ENCODE results near the gene KHK.

Gene KHK

DNA sequence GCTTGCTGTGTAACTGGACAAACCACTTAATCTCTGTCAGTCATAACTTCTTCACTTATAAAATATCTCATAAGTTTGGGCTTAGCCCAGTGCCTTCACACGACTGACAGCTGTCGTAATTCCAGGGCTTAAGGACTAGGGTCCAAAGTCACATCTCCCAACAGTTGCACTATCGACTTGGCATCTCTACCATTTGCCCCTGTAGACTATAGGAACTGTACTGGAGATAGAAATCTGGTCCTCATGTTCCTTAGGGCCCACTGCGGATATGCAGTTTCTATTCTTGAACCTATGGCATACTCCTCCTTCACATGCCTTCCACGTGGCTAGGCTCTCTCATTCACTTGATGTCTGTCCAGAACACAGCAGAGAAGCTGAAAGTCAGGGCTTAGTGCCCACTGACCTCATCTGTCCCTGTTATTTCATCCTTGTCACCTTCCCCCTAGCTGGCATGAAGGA lies 39.7 kb downstream of the KHK start:
- no peak for DNase-seq (ENCODE audit: low read depth, low spot score)

DNA sequence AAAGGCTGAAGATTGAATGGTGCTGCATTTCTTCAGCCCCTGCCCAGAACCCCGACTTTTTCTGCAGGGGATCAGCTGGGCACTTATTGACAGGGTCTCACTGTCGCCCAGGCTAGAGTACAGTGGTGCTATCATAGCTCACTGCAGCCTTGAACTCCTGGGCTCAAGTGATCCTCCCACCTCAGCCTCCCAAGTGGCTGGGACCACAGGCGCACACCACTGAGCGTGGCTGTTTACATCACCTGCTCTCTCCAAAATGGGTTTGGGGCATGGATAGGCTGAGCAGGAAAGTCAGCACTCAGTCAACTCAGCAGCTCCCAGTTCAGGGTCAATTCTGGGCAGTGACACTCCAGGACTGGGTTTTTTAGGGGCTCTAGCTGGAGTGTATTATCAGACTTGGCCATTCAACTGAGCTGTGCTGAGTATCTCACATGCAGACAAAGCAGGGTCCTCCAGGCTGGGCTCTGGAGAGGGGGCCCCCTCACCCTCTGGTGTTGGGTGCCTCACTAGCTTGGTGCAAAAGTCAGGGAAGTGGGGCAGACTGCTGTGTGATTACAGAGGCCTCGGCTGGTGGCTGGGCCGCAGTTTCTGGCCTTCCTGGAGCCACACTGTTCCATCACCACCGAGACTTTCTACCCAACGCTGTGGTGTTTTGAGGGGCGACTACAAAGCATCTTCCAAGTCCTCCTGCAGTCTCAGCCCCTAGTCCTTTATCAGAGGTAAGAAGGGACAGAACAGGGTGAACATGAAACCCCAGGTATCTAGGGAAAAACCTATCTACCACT lies 41.5 kb downstream of the KHK start:
- no peak for DNase-seq (ENCODE audit: low read depth, low spot score)

DNA sequence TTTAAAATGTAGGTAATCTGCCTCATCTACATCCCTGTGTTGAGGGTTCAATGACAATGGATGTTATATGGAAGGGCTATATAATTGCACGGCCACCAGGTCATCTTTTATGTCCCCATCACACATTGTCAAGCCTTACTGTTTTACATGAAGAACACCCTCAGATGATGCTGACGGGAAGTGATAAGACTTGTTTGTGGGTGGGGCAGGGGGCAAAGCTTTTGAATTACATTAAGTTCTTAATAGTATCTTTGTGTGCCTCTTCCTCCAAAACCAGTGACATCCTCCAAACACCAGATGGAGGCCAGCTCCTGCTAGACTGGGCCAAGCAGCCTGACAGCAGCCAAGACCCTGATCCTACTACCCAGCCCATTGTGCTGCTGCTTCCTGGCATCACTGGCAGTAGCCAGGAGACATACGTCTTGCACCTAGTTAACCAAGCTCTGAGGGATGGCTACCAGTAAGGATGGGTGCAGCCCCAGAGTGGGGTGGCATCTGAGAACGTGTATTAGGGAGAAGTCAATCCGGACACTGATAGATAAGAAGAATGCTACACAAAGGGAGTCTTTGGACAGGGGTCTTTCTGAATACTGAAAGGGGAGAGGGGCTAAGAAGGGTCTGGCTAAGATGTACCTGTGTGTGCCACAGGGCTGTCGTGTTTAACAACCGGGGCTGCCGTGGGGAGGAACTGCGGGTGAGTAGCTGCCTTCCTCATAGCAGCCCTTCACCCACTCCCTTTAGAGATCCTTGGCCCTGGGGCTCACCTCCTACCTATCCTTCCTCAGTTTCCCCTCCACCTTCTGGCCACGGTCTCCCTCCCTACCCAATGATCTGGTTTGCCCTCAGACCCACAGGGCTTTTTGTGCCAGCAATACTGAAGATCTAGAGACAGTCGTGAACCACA lies 42.3 kb downstream of the KHK start:
- DNase-seq (ENCODE audit: low read depth, low spot score): no peak

GRCh38 chr2:27130396-27130795 lies 43.8 kb downstream of the KHK start:
- DNase-seq (ENCODE audit: low read depth, low spot score): no peak

DNA sequence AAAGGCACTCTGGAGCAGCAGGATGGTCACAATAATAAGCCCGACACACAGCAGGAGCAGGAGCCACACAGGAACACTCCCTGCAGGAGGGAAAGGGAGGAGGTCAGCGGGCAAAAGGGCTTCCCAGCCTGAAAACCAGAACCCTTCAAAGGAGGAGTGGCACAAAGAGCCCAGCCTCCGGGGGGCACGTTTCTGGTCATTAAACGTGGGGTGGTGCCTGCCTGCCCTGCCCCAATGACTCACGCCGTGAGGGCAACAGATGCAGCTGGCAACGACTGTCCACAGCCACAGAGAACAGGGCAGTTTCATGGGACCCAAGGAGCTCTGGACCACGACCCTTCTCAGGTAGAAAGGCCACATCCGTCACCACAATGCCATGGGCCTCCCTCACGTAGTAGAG lies 44.9 kb downstream of the KHK start:
- DNase-seq (ENCODE audit: low read depth, low spot score): no peak

DNA sequence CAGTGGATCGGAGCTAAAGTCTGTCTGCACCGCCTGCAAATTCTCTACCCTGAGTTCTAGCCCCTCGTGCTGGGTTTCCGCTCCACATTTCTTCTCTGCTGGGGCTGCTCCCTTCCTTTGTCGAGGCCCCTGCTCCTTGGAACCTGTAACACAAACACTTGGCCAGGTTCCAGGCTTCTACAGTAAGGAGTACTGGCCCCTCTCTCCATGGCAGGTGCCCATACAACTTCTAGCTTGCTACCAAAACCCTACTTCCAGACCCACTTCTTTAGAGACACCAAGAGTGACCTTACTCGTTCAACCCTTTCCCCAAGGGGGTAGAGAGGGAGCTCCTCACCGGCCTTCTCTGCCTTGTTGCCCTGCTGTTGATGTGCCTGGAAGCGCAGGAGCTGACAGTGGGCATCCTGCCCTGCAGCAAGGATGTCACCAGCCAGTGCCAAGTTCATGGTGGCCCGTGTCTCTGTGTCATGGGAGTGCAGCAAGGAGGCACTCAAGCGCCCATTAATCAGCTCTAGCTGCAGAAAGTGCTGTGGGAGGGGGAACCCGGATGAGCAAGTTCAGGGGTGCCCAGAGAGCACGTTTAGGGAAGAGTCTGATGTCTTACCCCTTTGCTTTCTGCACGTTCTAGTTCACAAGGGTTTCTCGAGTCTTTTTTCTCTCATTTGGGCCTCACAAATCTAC lies 46.8 kb downstream of the KHK start:
- DNase-seq (ENCODE audit: low read depth, low spot score): no peak

DNA sequence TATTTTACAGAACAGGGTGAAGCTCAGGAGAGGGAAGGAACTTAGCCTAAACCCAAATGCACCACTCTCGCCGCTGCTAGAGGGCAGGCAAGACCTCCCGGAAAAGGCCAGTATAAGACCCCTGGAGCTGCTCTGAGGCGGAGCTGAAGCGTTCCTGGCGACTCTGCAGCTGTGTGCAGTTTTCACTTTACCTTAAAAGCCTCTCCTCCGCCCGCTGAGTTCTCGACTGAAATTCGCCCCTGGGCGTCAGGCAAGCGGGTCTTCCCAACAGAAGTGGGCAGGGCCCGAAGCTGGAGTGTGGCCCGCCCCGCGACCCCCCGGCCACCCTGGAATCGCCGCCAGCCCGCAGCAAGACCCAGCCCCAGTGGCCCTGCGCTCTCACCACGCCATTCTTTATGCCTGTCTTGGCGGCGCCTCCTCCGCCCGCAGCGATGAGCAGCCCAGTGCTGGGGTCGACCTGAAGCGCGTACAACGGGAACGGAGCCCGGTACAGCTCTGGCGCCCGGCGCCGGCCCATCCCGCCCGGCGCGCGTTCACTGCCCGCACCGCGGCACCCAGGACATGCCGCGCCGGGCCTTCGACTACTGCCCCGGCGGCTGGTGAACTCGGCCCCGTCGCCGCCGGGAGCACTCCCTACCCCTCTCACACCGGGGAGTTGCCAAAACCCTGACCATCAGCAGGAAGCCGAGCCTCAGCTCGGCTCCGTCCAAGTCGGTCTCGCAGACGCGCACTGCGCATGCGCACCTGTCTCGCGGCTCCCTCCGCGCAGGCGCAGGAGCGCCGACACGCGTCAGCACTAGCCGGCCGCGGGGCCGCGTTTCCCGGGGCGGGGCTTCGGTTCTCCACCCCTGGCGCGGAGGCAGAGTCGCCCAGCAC lies 47.6 kb downstream of the KHK start, which contains the start of gene PREB:
Gene PREB, minus strand, starts transcription at position 732 of the 876 bp plus-strand sequence. Its CDS starts 215 bp downstream, at position 517.
- DNase-seq (ENCODE audit: low read depth, low spot score): peak; percentile 97

DNA sequence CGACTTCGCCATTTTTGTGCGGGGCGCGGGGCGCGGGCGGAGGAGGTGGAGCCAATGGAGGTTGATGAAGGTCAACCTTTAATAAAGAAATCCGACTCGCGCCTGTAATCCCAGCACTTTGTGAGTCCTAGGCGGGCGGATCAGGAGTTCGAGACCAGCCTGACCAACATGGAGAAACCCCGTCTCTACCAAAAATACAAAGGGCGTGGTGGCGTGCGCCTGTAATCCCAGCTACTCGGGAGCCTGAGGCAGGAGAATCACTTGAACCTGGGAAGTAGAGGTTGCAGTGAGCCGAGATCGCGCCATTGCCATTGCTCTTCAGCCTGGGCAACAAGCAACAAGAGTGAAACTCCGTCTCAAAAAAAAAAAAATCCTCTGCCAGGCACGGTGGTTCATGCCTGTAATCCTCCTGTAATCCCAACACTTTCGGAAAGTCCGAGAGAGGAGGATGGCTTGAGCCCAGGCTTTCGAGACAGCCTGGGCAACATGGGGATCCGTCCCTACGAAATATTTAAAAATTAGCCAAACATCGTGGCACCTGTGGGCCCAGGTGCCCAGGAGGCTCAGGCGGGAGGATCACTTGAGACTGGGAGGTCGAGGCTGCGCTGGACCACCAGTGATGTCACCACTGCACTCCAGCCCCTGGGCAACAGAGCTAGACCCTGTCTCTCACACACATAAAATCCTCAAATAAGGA lies 48.4 kb downstream of the KHK start:
- DNase-seq (ENCODE audit: low read depth, low spot score): peak; percentile 24

DNA sequence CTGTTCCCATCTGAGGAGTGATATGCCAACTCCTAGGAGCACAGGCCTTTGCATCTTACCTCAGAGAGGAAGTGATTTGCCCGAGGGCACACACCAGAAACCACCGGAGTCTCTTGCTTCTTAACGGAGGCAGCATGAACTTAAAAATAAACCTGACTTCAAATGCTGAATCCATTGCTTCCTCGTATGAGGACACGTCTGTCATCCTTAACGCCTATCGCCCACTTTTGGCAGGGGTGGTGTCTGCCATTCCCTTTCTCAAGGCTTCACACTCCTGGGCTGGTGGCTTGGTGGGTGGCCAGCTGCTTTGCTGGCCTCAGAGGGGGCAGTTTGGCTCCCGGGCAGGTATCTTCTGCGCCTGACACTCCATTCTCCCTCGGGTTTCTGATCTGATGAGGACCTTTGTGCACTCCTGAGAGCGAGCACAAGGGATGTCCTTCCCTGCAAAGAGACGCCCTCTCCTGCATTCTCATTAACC lies 48.9 kb downstream of the KHK start:
- DNase-seq (ENCODE audit: low read depth, low spot score): no peak

DNA sequence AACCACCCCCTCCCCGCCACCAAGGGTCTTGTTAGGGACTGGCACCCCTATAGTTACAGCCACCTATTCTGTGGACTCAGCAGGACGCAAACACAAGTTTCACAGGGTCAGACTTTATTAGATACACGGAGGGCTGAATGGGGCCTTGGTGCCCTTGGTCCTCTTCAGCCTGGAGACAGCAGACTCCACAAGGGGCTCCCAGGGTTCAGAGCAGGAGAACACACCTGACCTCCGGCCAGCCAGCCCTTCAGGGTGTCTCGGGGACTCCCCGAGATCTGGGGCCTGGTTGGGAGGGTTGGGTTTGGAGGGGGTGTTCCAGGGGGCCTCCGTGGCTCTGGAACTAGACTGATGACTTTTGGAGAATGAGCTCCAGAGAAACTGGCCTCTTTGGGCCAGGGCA lies 50.2 kb downstream of the KHK start:
- no peak for DNase-seq (ENCODE audit: low read depth, low spot score)

DNA sequence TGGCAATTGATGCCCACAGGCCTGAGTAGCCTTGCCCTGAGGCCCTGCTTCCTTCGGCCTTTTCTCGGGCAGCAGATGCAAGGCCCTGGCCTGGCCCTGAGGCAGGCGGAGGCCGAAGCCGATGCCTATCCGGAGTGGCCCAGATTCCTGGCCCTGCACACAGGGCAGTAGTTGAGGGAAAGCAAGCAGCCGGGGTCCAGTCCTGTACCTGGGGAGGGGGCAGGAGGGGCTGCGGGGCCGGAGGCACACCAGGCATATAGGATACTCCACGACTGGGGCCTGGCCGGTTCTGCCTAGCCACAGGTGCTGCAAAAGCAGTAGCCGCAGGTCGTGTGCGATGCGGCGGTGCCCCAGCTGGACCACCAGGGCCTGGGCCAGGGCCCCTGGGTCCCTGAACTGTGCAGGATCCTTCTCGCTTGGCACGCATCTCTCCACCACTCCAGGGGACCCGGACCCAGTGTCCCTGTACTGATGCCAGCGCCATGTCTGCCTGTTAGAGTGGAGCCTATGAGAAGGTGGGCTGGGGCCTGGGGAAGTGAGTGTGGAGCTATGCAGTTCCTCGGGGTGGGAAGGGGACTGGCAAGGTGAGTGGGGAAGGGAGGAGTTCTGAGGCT lies 50.9 kb downstream of the KHK start:
- no peak for DNase-seq (ENCODE audit: low read depth, low spot score)

- DNase-seq (ENCODE audit: low read depth, low spot score): no peak
These were observed 51.5 kb downstream of the KHK start for GRCh38 chr2:27138111-27138510.

DNA sequence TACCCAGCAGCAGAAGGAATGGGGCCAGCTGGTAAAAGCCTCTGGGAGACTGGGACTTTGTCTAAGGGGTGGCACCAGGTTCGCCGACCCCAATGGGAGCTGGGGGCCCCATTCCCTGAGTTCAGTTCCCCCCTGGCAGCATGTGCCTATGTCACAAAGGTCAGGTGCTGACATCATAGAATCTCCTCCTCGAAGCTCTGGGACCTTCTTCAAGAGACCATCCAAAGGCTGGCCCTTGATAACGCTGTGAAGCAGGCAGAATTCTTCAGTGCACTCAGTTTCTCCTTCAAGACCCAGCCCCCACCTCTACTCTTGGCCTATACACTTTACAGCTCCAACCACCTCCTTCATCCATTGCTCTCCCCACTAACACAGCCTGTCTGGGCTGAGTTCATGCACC lies 52.7 kb downstream of the KHK start, which contains the start of gene PRR30:
Gene PRR30, minus strand, starts transcription at position 101 of the 400 bp plus-strand sequence. CDS start 1,081 bp downstream, outside the sequence.
- no peak for DNase-seq (ENCODE audit: low read depth, low spot score)

GRCh38 chr2:27143285-27143684 lies 56.7 kb downstream of the KHK start:
- DNase-seq (ENCODE audit: low read depth, low spot score): no peak

- no peak for DNase-seq (ENCODE audit: low read depth, low spot score)
These were observed 59.1 kb downstream of the KHK start for GRCh38 chr2:27145682-27146081.

DNA sequence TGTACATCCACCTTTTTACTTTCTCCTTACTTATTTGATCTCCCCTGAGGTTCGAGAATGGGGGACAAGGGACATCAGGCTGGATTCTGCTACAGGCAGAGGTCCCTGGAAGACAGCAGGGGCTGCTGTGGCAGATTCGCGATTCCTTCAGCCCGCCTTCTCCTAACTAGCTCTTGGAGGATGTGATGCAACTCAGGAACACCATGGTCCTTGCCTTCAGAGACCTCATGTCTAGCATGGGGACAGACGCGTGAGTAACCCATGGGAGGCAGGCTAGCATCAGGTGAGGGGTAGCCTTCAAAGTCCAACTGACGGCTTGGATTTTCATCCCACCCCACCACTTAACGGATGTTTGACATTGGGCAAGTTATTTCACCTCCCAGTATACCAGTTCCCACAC lies 61.4 kb downstream of the KHK start:
- no peak for DNase-seq (ENCODE audit: low read depth, low spot score)

DNA sequence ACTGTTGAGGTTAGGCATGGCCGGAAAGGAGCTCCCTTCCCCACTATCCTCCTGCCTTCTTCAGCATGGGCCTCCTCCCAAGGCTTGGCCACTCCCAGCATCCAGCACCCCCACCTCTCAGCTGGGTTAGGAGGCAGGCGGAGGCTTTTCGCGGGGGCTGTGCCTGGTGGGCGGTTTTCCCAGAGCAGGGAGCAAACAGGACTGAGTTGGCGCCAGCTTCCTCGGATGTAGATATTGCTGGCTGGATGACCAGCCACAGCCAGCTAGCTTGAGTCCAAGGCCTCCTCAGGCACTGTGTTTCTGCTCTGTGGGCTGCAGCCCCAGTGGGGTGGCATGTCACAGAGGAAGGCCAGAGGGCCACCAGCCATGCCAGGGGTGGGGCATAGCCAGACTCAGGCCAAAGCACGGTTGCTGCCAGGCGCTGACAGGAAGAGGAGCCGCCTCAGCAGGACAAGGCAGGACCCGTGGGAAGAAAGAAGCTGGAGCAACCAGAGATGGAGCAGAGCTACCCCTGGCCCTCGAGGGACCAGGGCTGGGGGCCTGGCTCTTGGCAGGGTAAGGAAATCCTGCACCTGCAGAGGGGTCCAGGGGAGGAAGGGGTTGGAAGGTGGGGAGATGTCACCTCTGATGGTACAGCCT lies 62.3 kb downstream of the KHK start, which contains the start of gene TCF23:
Gene TCF23, plus strand, starts transcription at position 204 of the 639 bp plus-strand sequence. Its CDS starts 130 bp downstream, at position 334.
- DNase-seq (ENCODE audit: low read depth, low spot score): no peak

- DNase-seq (ENCODE audit: low read depth, low spot score): no peak
These were observed 63.2 kb downstream of the KHK start for GRCh38 chr2:27149570-27150405.

Data from ELF-1 (cell line).